ENCODE results near the gene HEG1. TPM values are rescaled to one million over a fixed set of nuclear protein-coding genes. Genes with fewer than 3 reads are reported as not detected.

The HEG1 gene, protein sequence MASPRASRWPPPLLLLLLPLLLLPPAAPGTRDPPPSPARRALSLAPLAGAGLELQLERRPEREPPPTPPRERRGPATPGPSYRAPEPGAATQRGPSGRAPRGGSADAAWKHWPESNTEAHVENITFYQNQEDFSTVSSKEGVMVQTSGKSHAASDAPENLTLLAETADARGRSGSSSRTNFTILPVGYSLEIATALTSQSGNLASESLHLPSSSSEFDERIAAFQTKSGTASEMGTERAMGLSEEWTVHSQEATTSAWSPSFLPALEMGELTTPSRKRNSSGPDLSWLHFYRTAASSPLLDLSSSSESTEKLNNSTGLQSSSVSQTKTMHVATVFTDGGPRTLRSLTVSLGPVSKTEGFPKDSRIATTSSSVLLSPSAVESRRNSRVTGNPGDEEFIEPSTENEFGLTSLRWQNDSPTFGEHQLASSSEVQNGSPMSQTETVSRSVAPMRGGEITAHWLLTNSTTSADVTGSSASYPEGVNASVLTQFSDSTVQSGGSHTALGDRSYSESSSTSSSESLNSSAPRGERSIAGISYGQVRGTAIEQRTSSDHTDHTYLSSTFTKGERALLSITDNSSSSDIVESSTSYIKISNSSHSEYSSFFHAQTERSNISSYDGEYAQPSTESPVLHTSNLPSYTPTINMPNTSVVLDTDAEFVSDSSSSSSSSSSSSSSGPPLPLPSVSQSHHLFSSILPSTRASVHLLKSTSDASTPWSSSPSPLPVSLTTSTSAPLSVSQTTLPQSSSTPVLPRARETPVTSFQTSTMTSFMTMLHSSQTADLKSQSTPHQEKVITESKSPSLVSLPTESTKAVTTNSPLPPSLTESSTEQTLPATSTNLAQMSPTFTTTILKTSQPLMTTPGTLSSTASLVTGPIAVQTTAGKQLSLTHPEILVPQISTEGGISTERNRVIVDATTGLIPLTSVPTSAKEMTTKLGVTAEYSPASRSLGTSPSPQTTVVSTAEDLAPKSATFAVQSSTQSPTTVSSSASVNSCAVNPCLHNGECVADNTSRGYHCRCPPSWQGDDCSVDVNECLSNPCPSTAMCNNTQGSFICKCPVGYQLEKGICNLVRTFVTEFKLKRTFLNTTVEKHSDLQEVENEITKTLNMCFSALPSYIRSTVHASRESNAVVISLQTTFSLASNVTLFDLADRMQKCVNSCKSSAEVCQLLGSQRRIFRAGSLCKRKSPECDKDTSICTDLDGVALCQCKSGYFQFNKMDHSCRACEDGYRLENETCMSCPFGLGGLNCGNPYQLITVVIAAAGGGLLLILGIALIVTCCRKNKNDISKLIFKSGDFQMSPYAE (N-terminal part only)
- total RNA-seq, result 110 and 199 TPM in 2 replicates

DNA sequence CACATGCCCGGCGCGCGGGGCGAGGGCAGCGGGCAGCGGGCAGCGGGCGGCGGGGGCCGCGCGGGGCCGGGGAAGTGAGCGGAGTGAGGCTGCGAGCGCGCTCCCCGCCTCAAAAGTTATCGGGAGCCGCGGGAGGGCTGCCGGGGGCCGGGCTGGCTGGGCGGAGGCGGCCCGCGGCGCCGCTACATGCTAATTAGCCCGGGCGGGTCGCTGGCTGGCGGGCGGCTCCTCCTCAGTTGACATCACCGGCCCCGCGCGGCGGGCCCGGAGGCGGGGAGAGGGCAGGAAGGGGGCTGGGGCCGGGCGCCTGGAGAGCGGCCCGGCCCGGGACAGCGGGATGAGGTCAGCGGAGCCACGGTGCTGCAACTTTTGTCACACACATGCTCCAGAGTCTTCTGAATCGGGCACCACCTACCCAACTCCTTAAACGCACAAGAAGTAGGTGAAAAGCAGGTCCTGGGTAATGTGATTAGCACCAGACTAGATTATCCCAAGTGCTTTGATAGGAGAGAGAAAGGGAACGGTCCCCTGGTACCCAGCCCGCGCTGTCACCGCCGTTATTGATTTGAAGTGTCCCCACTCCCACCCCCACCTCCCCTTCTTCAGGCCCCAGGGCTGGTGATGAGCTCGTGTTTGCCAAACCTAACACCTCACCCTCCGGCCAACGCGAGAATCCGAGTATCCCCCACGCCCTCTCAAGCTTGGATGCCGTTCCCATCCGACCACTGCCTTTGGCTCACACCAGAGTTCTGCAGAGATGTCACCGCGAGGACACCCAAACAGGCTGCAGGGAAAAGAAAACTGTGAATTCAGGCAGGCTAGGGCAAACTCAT, at the start of gene HEG1:
TSS of gene HEG1 (minus strand) at position 85 of the 833 bp plus-strand sequence. CDS start 107 bp downstream, outside the sequence.
- peak; percentile 91 for DNase-seq (ENCODE audit: low read depth)
- TF ChIP-seq, protein P1, sequence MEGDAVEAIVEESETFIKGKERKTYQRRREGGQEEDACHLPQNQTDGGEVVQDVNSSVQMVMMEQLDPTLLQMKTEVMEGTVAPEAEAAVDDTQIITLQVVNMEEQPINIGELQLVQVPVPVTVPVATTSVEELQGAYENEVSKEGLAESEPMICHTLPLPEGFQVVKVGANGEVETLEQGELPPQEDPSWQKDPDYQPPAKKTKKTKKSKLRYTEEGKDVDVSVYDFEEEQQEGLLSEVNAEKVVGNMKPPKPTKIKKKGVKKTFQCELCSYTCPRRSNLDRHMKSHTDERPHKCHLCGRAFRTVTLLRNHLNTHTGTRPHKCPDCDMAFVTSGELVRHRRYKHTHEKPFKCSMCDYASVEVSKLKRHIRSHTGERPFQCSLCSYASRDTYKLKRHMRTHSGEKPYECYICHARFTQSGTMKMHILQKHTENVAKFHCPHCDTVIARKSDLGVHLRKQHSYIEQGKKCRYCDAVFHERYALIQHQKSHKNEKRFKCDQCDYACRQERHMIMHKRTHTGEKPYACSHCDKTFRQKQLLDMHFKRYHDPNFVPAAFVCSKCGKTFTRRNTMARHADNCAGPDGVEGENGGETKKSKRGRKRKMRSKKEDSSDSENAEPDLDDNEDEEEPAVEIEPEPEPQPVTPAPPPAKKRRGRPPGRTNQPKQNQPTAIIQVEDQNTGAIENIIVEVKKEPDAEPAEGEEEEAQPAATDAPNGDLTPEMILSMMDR (IDR thresholded peaks at IDR 0.05; ENCODE audit: insufficient read depth, low read depth, low read length), result no peak
- peak within 1 kb of the TSS; percentile 76 for H3K4me3 ChIP-seq (ENCODE audit: low read depth, low read length)

DNA sequence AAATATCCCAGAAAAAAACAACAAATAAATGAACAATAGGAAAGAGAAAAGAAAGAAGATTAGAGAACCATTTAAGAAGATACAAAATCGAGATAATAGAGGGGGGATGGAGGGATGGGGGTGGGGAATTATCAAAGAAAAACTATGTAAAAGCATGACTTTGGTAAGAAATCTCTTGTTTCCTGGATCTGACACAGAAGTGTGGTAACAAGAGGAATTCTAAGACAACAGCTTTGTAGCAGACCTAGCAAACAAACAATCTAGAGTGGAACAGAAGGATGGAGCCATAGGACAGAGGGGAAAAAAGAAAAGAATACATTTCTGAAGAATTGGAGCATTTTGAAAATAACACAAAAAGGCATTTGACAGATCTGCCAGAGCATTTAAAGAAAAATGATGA, 49.3 kb upstream of the HEG1 start:
- peak overlapping the region; percentile 88 for H3K4me3 ChIP-seq (ENCODE audit: low read depth, low read length)
- TF ChIP-seq, protein P1 (IDR thresholded peaks at IDR 0.05; ENCODE audit: insufficient read depth, low read depth, low read length), result no peak
- no peak for DNase-seq (ENCODE audit: low read depth)

DNA sequence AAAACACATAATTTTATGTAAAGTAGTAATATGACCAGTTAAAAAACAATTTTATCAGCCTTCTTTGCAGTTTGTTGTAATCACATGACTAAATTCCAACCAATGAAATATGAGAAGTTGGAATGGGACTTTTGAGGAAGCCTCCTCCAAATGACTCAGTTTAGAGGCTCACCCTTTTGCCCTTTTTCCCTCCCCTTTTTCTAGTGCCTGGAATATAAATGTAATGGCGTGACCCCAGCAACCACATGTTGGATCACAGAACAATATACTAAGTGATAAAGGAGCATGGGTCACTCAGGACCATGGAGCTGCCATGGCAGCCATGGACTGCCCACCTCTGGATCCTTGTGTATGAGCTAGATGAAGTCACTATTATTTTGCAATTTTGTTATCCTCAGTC, 48.8 kb upstream of the HEG1 start:
- H3K4me3 ChIP-seq (ENCODE audit: low read depth, low read length), result peak overlapping the region; percentile 8
- TF ChIP-seq, protein P1 (IDR thresholded peaks at IDR 0.05; ENCODE audit: insufficient read depth, low read depth, low read length), result no peak
- no peak for DNase-seq (ENCODE audit: low read depth)

DNA sequence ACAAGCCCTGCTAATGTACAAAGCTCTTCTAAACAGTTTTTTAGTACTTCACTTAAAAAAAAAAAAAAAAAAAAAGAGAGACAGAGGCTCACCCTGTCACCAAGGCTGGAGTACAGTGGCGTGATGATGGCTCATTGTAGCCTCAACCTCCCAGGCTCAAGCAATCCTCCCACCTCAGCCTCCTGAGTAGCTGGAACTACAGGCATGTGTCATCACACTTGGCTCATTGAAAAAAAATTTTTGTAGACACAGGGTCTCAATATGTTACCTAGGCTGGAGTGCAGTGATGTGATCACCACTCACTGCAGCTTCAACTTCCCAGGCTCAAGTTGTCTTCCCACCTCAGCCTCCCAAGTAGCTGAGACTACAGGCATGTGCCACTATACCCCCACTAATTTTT, 47.6 kb upstream of the HEG1 start:
- H3K4me3 ChIP-seq (ENCODE audit: low read depth, low read length), result no peak overlapping the region
- no peak for DNase-seq (ENCODE audit: low read depth)
- TF ChIP-seq, protein P1 (IDR thresholded peaks at IDR 0.05; ENCODE audit: insufficient read depth, low read depth, low read length), result no peak

DNA sequence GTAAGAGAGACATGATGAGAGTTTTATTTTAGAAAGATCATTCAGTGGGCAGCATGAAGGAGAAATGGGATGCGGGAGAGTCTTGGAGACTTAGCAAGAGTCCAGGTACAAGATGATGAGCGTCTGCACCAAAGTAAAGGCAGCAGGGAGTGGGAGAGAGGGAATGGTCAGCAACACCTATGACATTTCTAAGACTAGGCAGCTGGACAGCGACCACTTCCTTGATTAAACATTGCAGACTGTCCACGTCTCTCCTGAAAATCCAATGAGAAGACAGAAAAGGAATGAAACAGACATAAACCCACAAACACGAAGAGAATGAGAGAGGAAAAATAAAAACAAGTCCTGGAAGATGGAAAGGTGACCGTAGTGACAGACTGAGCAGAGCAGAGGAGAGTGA, 46.7 kb upstream of the HEG1 start:
- TF ChIP-seq, protein P1 (IDR thresholded peaks at IDR 0.05; ENCODE audit: insufficient read depth, low read depth, low read length), result no peak
- peak; percentile 33 for DNase-seq (ENCODE audit: low read depth)
- H3K4me3 ChIP-seq (ENCODE audit: low read depth, low read length), result peak overlapping the region; percentile 15
